GM21526 (cell line): ENCODE data around the gene OVOL1.
"Not testable (repeated sequence)": the region's sequence is repeated elsewhere in the genome, so short reads cannot be mapped to it uniquely, and the experiment has no call there.

ENCODE experiments used
- ATAC-seq: cut with Tn5 transposase; IDR thresholded peaks from one replicate; pipeline ENCODE4 v1.9.1; 2021; ENCODE audit warnings: moderate library complexity; ENCODE audit not compliant: unreplicated experiment, low FRiP score

Gene OVOL1

DNA sequence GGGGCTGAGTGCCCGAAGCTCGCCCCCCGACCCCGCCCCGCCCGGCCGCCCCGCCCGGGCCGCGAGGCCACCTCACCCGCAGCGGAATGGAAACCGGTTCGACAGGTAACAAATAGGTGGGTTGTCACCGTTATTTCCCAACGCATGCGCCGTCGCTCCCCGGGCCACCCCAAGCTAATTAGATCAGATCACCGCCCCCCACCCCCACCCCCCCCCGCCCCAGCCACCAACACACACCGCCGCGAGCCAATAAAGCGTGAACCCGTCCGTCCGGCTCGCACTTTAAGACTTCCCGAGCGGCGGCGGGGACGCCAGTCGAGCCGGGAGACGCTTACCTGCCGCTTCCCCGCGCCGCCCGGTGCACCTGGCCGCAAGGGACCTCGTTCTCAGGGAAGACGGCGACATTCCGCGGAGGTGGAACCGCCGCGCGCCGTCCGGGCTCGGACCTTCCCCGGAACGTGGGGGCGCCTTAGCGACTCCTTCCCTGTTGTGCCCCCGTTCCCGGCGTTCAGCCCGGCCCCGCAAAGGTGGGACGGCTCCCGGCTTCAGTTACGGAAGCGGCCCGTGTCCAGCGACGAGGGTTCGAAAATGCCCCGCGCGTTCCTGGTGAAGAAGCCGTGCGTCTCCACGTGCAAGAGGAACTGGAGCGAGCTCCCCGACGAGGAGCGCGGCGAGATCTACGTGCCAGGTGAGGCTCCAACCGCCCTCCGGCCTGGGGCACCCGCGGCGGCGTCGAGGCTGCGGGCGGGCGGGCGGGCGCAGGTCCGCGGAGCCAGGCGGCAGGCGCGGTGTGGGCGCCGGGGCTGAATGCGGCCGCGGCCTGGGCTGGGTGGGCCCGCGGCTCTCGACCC, at the start of gene OVOL1:
OVOL1 (plus strand) TSS at position 278 of the 851 bp plus-strand sequence; CDS start at position 589, 311 bp downstream.
- ATAC-seq, result no peak

DNA sequence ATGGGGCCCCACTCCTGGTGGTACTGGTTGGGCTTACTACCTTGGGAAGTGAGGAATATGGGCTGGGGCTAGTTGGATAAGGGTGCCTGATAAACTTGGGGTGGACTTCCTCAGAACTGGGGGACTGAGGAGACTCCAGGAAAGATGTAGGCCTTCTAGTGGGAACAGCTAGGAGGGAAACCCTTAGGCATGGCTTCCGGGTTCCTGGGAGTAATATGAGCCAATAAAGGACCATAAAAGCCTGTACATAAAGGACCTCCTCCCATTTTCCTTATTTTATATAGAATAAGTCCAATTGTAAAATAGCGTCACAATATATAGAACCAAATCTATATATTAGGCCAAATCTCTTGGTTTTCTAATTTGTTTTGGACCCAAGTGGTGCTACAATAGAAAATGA, 47.8 kb upstream of the OVOL1 start:
- no peak for ATAC-seq

DNA sequence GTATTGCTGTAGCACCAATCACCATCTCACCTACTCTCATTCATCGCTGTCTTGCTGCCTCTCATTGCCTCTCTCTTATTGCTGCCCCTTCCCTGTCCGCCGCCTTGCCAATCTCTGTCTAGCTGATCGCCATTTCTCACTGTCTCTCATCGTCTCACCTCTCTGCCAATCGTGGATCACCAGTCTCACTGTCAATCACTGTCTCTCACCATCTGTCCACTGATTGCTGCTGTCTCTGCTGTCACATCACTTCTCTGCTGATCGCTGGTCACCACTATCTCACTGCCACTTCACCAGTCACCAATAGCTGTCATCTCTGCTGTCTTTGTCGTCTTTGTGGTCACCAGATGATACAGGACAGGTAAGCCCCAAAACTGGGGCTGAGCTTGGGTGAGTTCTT, 45.7 kb upstream of the OVOL1 start:
- ATAC-seq, result no peak

DNA sequence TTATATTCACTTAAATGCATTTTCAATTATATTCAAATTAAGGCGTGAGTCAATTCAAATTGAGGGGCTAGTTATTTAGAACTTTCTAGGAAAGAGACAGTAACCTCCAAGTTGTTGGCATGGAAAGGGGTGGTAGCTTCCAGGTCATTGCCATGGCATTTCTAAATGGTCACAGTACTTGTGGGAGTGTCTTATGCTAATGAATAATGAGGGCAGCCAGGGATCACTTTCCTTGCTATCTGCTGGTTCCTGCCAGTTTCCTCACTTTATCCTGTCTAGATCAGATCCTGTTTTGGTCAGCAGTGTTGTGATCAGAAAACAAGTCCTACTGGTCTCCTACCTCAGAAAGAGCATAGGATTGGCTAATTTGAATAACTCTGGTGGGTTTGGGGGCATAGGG, 44.5 kb upstream of the OVOL1 start:
- no peak for ATAC-seq

DNA sequence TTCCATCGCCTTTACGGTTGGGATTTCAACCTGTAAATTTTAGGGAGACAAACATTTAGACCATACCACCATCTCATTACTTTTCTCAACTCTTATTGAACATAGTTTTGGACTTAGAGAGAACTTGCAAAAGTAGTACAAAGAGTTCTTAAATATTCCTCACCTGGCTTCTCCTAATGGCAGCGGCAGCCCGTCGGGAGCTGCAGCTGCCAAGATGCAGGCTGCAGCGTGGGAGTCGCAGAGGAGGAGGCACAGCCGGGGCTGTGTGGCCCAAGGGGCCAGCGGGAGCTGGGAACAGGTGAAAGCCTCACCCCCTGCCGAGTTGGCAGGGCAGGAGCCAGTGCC, 43.2 kb upstream of the OVOL1 start:
- no peak for ATAC-seq

DNA sequence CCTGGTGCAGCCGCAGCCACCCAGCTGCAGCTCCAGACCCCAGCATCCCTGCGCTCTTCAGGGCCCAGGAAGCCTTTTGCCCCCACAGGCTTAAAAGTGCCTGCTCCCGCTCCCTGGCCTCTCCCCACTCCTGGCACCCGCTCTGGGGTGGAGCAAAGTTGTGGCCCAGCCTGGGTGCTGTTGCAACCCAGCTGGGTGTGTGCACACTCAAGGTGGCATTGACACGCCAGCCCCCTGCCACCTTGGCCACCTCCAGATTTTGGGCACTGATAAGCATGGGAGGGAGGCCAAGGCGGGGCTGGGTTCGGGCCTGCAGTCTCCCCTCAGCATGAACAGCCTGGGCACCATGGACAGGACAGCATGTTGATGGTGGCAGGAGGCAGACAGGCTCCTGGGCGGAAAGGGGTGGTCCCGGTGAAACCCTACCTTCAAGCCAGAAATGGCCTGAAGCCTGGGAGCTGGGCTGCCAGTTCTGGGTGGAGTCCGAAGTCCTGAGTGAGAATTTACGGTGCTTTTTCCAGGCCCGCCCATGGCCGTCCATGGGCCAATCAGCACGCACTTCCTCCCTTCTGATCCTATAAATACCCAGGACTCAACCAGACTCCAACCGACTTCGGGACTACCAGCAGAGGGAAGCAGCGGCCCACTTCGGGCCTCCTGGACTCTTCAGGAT, 42.7 kb upstream of the OVOL1 start:
- no peak for ATAC-seq

DNA sequence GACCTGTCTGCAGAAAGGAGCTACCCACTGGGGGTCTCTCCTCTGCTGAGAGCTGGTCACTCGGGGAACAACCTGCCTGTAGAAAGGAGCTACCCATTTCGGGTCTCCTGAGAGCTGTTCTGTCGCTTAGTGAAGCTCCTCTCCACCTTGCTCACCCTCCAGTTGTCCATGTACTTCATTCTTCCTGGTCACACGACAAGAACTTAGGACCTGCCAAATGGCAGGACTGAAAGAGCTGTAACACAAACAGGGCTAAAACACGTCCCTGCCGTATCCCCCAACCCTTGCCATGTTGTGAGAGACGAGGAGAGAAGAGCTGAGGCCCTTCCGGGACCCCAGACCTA, 42.2 kb upstream of the OVOL1 start:
- ATAC-seq, result no peak

DNA sequence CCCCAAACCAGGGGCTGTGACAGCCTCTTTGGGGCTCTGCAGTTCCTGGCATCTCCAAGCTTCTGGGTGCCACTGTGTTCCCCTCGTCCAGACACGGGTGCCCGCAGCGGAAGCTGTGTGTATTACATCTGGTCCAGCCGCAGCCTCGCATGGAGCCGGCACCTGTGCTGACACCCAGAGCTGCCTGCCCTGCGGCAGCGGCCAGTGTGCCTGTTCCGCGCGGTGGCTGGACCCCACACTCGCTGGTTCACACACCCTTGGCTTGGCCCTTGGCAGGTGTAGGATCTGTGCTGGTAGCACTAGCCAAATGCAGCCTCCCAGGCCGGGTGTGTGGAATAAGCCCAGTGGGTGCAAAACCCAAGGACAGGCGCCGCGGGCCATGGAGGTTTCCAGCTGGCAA, 41.8 kb upstream of the OVOL1 start:
- no peak for ATAC-seq

DNA sequence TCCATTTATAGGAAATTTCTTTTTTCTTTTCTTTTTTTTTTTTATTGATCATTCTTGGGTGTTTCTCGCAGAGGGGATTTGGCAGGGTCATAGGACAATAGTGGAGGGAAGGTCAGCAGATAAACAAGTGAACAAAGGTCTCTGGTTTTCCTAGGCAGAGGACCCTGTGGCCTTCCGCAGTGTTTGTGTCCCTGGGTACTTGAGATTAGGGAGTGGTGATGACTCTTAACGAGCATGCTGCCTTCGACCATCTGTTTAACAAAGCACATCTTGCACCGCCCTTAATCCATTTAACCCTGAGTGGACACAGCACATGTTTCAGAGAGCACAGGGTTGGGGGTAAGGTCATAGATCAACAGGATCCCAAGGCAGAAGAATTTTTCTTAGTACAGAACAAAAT, 24.7 kb upstream of the OVOL1 start:
- ATAC-seq, result not testable (repeated sequence)

DNA sequence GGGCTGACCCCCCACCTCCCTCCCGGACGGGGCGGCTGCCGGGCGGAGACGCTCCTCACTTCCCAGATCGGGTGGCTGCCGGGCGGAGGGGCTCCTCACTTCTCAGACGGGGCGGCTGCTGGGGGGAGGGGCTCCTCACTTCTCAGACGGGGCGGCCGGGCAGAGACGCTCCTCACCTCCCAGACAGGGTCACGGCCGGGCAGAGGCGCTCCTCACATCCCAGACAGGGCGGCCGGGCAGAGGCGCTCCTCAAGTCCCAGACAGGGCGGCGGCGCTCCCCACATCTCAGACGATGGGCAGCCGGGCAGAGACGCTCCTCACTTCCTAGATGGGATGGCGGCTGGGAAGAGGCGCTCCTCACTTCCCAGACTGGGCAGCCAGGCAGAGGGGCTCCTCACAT, 24.0 kb upstream of the OVOL1 start:
- ATAC-seq, result not testable (repeated sequence)

DNA sequence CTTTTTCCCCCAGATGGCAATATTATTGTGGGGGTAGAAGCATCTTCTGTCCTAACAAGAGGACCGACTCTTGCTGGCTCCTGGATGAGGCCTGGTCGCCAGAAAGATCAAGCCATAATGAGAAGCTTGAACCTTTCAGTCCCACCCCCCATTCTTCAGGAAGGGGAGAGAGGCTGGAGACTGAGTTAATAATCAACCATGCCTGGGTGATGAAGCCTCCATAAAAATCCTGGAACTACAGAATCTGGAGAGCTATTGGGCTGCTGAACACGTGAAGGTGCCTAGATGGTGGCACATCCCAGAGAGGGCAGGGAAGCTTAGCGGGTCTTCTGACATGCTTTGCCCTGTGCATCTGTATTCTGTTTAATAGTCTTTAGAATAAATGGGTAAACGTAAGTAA, 22.4 kb upstream of the OVOL1 start:
- ATAC-seq, result no peak

DNA sequence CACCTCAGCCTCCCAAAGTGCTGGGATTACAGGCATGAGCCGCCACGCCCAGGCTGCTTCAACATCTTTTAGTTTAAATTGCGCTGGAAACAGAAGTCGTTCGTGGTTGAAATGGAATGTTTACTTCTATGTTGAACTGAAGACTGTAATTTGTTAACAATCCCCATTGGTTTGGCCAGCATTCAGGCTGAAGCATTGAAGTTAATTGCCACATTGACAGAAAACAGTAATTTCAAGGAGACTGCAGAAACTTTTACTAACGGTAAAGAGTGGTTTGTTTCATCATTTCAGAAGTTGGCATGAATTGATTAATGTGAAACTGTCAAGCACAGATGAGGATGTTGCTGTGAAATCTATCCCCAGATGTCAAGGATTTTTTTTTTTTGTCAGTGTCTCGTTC, 20.3 kb upstream of the OVOL1 start:
- no peak for ATAC-seq

DNA sequence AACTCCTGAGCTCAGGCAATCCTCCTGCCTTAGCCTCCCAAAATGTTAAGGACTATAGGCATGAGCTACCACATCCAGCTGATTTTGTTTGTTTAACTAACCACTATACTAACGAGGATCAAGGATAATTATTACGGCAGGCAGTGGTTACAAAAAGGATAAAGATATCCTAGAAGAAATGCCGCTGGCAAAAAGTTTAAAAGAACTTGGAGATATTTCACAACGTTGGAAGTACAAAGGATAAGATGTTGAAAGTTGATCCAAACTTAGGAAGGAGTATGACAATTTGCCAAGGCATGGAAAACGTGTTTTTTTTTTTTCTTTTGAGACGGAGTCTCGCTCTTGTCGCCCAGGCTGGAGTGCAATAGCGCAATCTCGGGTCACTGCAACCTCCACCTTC, 19.5 kb upstream of the OVOL1 start:
- ATAC-seq, result no peak

DNA sequence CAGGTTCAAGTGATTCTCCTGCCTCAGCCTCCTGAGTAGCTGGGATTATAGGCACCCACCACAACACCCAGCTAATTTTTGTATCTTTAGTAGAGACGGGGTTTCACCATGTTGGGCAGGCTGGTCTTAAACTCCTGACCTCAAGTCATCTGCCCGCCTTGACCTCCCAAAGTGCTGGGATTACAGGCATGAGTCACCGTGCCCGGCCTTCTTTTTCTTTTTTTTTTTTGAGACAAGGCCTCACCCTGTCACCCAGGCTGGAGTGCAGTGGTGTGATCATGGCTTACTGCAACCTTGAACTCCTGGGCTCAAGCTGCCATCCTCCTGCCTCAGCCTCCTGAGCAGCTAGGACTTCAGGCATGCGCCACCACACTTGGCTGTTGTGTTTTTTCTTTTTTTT, 19.1 kb upstream of the OVOL1 start:
- not testable (repeated sequence) for ATAC-seq

DNA sequence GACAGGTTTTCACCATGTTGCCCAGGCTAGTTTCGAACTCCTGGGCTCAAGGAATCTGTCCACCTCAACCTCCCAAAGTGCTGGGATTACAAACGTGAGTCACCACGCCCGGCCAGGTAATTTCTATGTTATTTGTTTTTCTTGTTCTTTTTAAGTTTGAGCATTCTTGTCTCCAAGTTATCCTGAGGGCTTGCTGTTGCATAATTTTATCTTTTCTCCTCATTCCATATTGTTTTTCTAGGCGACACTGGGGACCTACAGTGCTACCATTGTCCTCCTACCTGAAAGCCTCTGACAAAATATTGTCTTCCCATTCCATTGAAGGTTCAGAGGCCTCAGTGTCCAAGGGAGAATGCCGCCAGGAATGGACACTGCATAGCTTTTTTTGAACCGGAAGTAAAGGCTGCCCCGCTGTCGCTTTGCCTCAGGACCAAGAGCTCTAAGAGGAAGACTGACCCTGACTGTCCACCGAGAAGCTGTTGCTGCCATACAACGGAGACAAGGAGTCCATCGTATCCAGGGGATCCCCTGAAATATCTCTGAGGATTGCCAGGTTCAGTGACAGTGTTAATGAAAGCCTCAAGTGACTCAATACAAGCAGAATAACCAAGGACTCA, 15.8 kb upstream of the OVOL1 start:
- no peak for ATAC-seq

DNA sequence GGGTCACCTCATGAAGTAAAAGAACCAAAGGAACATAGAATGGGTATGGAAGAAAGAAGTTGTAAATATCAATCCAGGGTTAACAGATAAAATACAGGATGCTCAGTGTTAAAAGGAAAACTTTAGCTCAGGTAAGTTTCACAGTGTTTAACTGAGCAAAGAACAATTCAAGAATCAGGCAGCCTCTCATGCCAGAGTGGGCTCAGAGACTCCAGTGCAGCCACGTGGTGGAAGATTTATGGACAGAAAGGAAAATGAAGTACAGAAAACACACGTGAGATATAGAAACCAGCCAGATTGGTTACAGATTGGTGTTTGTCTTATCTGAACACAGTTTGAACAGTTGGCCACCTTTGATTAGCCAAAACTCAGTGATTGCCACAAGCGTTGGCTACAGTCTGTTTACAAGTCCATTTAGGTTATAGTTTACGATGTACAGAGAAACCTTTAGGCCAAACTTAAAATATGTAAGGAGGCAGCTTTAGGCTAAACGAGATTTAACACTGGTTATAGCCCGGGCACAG, 15.2 kb upstream of the OVOL1 start:
- ATAC-seq, result no peak

DNA sequence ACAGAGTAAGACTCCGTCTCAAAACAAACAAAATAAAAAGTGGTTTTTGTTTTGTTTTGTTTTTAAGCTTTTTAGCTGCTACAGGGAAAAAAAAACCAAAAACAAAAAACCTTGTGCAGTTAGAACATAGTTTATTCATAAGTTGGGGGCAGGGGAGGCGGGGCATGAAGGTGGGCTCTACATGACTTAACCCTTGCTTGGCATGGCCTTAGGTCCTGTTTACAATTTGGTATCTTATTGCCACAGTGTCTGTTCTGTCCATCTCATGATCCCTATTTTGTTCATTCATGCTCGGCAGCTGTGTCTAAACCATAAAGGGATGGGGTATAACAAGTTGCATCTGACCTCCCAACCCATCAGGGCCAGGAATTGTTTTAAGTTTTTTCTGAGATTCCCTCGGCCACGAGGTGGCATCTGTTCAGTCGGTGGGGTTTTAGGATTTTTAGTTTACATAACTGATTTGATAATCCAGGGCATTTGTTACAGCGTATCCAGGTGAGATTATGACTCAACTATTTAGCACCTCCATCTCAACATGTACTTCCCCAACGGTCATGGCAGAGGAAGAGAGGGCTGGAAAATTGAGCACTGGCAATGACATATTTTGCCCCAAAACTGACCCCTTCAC, 13.0 kb upstream of the OVOL1 start:
- ATAC-seq, result no peak

DNA sequence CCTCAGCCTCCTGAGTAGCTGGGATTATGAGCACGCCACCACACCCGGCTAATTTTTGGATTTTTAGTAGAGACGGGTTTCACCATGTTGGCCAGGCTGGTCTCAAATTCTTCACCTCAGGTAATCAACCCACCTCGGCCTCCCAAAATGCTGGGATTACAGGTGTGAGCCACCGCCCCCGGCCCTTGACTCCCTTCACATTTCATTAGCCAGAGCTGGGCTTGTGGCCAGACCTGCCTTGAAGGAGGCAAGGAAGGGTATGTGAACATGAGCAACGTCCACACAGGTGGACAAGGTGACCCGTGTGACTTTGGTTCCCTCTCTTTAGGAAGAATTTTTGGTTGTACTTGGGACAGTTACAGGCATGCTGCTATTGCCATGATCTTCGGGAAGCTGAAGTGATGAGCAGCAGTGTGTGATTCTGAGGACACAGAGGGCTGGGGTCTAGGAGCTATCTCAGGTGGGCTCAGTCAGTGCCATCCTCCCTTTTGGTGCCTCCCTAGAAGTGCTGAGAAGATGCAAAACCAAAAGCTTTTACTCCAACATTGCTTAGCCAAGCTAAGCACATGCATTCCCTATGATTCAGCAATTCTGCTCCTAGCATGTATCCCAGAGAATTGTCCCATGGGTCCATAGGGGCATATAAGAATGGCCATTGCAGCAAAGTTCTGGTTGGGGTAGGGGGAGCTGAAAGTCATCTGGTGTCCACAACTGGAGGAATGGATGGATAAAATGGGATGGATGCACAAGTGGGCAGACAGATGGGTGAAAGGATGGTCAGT, 12.1 kb upstream of the OVOL1 start:
- ATAC-seq, result no peak

DNA sequence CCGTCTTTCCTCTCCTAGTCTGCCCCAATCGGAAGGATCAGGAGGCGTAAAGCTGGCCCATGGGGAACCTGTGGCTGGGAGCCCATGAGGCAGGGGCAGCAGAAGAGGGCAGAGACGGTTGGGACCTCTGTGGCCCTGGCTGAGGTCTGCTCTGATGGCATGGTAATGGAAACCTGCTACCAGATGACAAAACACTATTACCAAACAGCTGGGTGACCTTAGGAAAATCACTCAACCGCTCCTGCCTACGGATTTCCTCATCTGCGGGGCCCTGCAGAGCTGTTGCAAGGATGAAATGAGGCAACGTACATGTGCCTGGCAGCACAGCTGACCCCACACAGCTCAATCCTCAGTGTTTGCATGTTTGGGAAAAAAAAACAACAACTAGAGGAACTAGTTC, 10.7 kb upstream of the OVOL1 start:
- no peak for ATAC-seq

DNA sequence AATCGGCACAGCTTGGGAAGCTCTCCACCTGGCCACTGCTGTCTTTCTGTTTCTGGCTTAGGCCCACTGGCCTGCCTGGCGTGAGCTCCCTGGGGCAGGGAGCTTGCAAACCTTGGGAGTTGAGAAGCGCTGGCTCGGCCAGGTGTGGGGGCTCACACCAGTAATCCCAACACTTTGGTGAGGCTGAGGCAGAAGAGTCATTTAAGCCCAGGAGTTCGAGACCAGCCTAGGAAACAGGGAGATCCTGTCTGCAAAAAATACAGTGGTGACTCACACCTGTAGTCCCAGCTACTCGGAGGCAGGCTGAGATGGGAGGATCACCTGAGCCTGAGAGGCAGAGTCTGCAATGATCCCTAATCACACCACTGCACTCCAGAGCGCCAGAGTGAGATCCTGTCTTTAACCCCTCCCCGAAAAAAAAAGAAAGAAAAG, 10.1 kb upstream of the OVOL1 start:
- no peak for ATAC-seq
